Activated CD8-positive, alpha-beta memory T cell treated with anti-CD3 and anti-CD28 coated beads, Interleukin-2, amount 50 U/mL, for 24 hours (primary cell): ENCODE measurements around the gene ZMYND8.
"Not testable (repeated sequence)": the region's sequence is repeated elsewhere in the genome, so short reads cannot be mapped to it uniquely, and the experiment has no call there.

ENCODE experiments used
- DNase-seq: peaks from one replicate; pipeline ENCODE4 v3.0.0-alpha.2; 2020; ENCODE audit errors: extremely low read depth

Gene ZMYND8

GRCh38 chr20:47265214-47265613, 91.3 kb downstream of the ZMYND8 start:
- no peak for DNase-seq

GRCh38 chr20:47264137-47264769, 92.2 kb downstream of the ZMYND8 start:
- not testable (repeated sequence) for DNase-seq

GRCh38 chr20:47263465-47264084, 92.9 kb downstream of the ZMYND8 start:
- DNase-seq: no peak

- DNase-seq: no peak
Measured at GRCh38 chr20:47263080-47263464, 93.4 kb downstream of the ZMYND8 start.

GRCh38 chr20:47262365-47263013, 94.0 kb downstream of the ZMYND8 start:
- no peak for DNase-seq

GRCh38 chr20:47262008-47262364, 94.5 kb downstream of the ZMYND8 start:
- no peak for DNase-seq

- not testable (repeated sequence) for DNase-seq
Measured at GRCh38 chr20:47261161-47261774, 95.2 kb downstream of the ZMYND8 start.

- not testable (repeated sequence) for DNase-seq
Measured at GRCh38 chr20:47260540-47261126, 95.9 kb downstream of the ZMYND8 start.

GRCh38 chr20:47258745-47259695, 97.5 kb downstream of the ZMYND8 start:
- no peak for DNase-seq

GRCh38 chr20:47257771-47258170, 98.7 kb downstream of the ZMYND8 start:
- no peak for DNase-seq

- DNase-seq: no peak
Measured at GRCh38 chr20:47257256-47257655, 99.2 kb downstream of the ZMYND8 start.

GRCh38 chr20:47256668-47257236, 99.7 kb downstream of the ZMYND8 start:
- DNase-seq: no peak

GRCh38 chr20:47253872-47254271, 102.6 kb downstream of the ZMYND8 start:
- no peak for DNase-seq

- no peak for DNase-seq
Measured at GRCh38 chr20:47252879-47253307, 103.6 kb downstream of the ZMYND8 start.

GRCh38 chr20:47251154-47252020, 105.1 kb downstream of the ZMYND8 start:
- no peak for DNase-seq

- no peak for DNase-seq
Measured at GRCh38 chr20:47250360-47250759, 106.1 kb downstream of the ZMYND8 start.

- no peak for DNase-seq
Measured at GRCh38 chr20:47249913-47250312, 106.6 kb downstream of the ZMYND8 start.

- no peak for DNase-seq
Measured at GRCh38 chr20:47248448-47248966, 108.0 kb downstream of the ZMYND8 start.

- DNase-seq: no peak
Measured at GRCh38 chr20:47247972-47248371, 108.5 kb downstream of the ZMYND8 start.
